ENCODE data around the gene ZFAND3.

ZFAND3 gene

GRCh38 chr6:38057994-38058393 is 238.5 kb downstream of the ZFAND3 start:
- CTCF ChIA-PET: no interaction called here
- DNase-seq (ENCODE audit: extremely low spot score): no peak
- TF ChIP-seq ELF4 (IDR thresholded peaks at IDR 0.05): no peak
- TF ChIP-seq LEF1 (IDR thresholded peaks at IDR 0.05; ENCODE audit: borderline replicate concordance): no peak
- no peak for TF ChIP-seq ZNF384 (IDR thresholded peaks at IDR 0.05)
- TF ChIP-seq FOXM1 (IDR thresholded peaks at IDR 0.05; ENCODE audit: borderline replicate concordance): no peak
- TF ChIP-seq BHLHE40 (IDR thresholded peaks at IDR 0.05; ENCODE audit: borderline replicate concordance): no peak
- no peak for TF ChIP-seq SP1 (IDR thresholded peaks at IDR 0.05)
- no peak for TF ChIP-seq PKNOX1 (IDR thresholded peaks at IDR 0.05)
- no peak for TF ChIP-seq HDGF (IDR thresholded peaks at IDR 0.05; ENCODE audit: borderline replicate concordance)
- TF ChIP-seq SUZ12 (IDR thresholded peaks at IDR 0.05): no peak
- TF ChIP-seq L3MBTL2 (conservative IDR thresholded peaks at IDR 0.05): no peak
- POLR2A ChIA-PET: no interaction called here

GRCh38 chr6:38062066-38062465 is 242.5 kb downstream of the ZFAND3 start:
- ChIA-PET CTCF (no interaction called here), POLR2A (no interaction called here)
- no peak for TF ChIP-seq ELF4 (IDR thresholded peaks at IDR 0.05)
- TF ChIP-seq FOXM1 (IDR thresholded peaks at IDR 0.05; ENCODE audit: borderline replicate concordance): no peak
- no peak for TF ChIP-seq HDGF (IDR thresholded peaks at IDR 0.05; ENCODE audit: borderline replicate concordance)
- DNase-seq (ENCODE audit: extremely low spot score): no peak

- no peak for DNase-seq (ENCODE audit: extremely low spot score)
- TF ChIP-seq ARNT (IDR thresholded peaks at IDR 0.05) (no peak), SUZ12 (IDR thresholded peaks at IDR 0.05) (no peak), BHLHE40 (IDR thresholded peaks at IDR 0.05; ENCODE audit: borderline replicate concordance) (no peak), FOXK2 (IDR thresholded peaks at IDR 0.05) (no peak), LEF1 (IDR thresholded peaks at IDR 0.05; ENCODE audit: borderline replicate concordance) (no peak), FOXM1 (IDR thresholded peaks at IDR 0.05; ENCODE audit: borderline replicate concordance) (no peak), FOXA1 (IDR thresholded peaks at IDR 0.05) (no peak), L3MBTL2 (conservative IDR thresholded peaks at IDR 0.05) (no peak), SP1 (IDR thresholded peaks at IDR 0.05) (no peak), PKNOX1 (IDR thresholded peaks at IDR 0.05) (no peak), HDGF (IDR thresholded peaks at IDR 0.05; ENCODE audit: borderline replicate concordance) (no peak)
- POLR2A ChIA-PET: no interaction called here
- CTCF ChIA-PET: no interaction called here
These were observed 244.4 kb downstream of the ZFAND3 start for GRCh38 chr6:38063973-38064372.

GRCh38 chr6:38064431-38064830 is 244.9 kb downstream of the ZFAND3 start:
- POLR2A ChIA-PET: no interaction called here
- CTCF ChIA-PET: interaction anchor here (0.7 kb wide), 1 partner anchor 499 kb away, joined by 4 read pairs; no protein-coding TSS in a partner anchor
- TF ChIP-seq ZNF384 (IDR thresholded peaks at IDR 0.05) (no peak), ELF4 (IDR thresholded peaks at IDR 0.05) (no peak), LEF1 (IDR thresholded peaks at IDR 0.05; ENCODE audit: borderline replicate concordance) (no peak), FOXM1 (IDR thresholded peaks at IDR 0.05; ENCODE audit: borderline replicate concordance) (no peak), FOXK2 (IDR thresholded peaks at IDR 0.05) (no peak), BHLHE40 (IDR thresholded peaks at IDR 0.05; ENCODE audit: borderline replicate concordance) (no peak), HDGF (IDR thresholded peaks at IDR 0.05; ENCODE audit: borderline replicate concordance) (no peak), ARNT (IDR thresholded peaks at IDR 0.05) (no peak), PKNOX1 (IDR thresholded peaks at IDR 0.05) (no peak), SUZ12 (IDR thresholded peaks at IDR 0.05) (no peak), FOXA1 (IDR thresholded peaks at IDR 0.05) (no peak), CTBP1 (IDR thresholded peaks at IDR 0.05; ENCODE audit: borderline replicate concordance) (no peak), L3MBTL2 (conservative IDR thresholded peaks at IDR 0.05) (no peak), NFRKB (IDR thresholded peaks at IDR 0.05) (no peak), TARDBP (IDR thresholded peaks at IDR 0.05) (no peak), SP1 (IDR thresholded peaks at IDR 0.05) (no peak)
- DNase-seq (ENCODE audit: extremely low spot score): no peak

- DNase-seq (ENCODE audit: extremely low spot score): no peak
- TF ChIP-seq ZNF384 (IDR thresholded peaks at IDR 0.05) (no peak), PKNOX1 (IDR thresholded peaks at IDR 0.05) (no peak), CTBP1 (IDR thresholded peaks at IDR 0.05; ENCODE audit: borderline replicate concordance) (no peak), ARNT (IDR thresholded peaks at IDR 0.05) (no peak), FOXA1 (IDR thresholded peaks at IDR 0.05) (no peak)
- ChIA-PET CTCF (no interaction called here), POLR2A (no interaction called here)
These were observed 246.3 kb downstream of the ZFAND3 start for GRCh38 chr6:38065734-38066305.

- ChIA-PET CTCF (no interaction called here), POLR2A (no interaction called here)
- DNase-seq (ENCODE audit: extremely low spot score): no peak
These were observed 247.9 kb downstream of the ZFAND3 start for GRCh38 chr6:38067263-38067980.

More at GRCh38 chr6:38067263-38067980, 247.9 kb downstream of the ZFAND3 start:
- peak; percentile 62 for TF ChIP-seq PKNOX1 (IDR thresholded peaks at IDR 0.05)
- TF ChIP-seq FOXM1 (IDR thresholded peaks at IDR 0.05; ENCODE audit: borderline replicate concordance): no peak
